ENCODE measurements around the gene NPAS3.

The NPAS3 gene

GRCh38 chr14:33767586-33768457 lies 829.1 kb downstream of the NPAS3 start:
- H3K4me3 ChIP-seq (ENCODE audit: low read depth, low read length), result no peak overlapping the region
- TF ChIP-seq, protein P1, sequence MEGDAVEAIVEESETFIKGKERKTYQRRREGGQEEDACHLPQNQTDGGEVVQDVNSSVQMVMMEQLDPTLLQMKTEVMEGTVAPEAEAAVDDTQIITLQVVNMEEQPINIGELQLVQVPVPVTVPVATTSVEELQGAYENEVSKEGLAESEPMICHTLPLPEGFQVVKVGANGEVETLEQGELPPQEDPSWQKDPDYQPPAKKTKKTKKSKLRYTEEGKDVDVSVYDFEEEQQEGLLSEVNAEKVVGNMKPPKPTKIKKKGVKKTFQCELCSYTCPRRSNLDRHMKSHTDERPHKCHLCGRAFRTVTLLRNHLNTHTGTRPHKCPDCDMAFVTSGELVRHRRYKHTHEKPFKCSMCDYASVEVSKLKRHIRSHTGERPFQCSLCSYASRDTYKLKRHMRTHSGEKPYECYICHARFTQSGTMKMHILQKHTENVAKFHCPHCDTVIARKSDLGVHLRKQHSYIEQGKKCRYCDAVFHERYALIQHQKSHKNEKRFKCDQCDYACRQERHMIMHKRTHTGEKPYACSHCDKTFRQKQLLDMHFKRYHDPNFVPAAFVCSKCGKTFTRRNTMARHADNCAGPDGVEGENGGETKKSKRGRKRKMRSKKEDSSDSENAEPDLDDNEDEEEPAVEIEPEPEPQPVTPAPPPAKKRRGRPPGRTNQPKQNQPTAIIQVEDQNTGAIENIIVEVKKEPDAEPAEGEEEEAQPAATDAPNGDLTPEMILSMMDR (IDR thresholded peaks at IDR 0.05; ENCODE audit: low read depth, low read length), result no peak

- TF ChIP-seq, protein P1 (IDR thresholded peaks at IDR 0.05; ENCODE audit: low read depth, low read length), result no peak
- H3K4me3 ChIP-seq (ENCODE audit: low read depth, low read length), result no peak overlapping the region
These were observed 829.8 kb downstream of the NPAS3 start for GRCh38 chr14:33768458-33768830.

DNA sequence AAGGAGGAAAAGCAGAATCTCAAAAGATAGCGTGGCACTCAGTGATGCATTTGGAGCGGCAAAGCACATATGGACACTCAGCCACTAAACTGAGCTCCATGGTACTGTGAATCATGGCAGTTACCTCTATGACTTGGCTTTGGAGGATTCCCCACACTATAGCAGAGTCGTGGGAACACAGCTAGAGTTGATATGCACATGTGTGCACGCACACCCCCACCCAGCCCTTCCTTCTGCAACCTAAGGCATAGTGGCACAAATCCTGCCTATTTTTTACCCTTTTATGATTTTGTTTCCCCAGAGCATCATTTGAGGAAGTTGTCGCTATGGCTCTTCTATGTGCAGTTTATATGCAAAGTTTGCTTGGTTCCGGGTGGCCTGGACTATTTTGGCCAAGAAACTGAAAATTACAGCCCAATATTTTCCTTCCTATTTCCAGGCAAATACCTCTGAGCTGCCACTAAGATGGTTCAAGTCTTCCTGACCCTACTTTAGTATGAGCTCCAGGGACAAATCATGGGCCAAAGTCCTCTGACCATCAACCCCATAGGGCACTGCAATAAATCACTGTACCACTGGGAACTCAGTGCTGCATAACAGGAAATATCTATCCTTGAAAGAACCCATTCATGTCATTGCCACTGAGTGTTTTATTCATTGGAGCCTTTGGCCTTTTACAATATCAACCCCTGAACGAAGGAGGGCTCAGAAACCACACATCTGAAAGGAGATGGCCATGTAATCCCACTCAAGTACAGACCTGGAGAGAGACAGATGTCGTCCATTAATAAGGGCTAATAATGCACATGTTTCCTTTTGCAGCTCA lies 834.7 kb downstream of the NPAS3 start:
- no peak overlapping the region for H3K4me3 ChIP-seq (ENCODE audit: low read depth, low read length)
- TF ChIP-seq, protein P1 (IDR thresholded peaks at IDR 0.05; ENCODE audit: low read depth, low read length), result no peak

- TF ChIP-seq, protein P1 (IDR thresholded peaks at IDR 0.05; ENCODE audit: low read depth, low read length), result no peak
- H3K4me3 ChIP-seq (ENCODE audit: low read depth, low read length), result no peak overlapping the region
These were observed 835.5 kb downstream of the NPAS3 start for GRCh38 chr14:33774161-33774560.

- H3K4me3 ChIP-seq (ENCODE audit: low read depth, low read length), result no peak overlapping the region
- TF ChIP-seq, protein P1 (IDR thresholded peaks at IDR 0.05; ENCODE audit: low read depth, low read length), result no peak
These were observed 836.2 kb downstream of the NPAS3 start for GRCh38 chr14:33774723-33775470.

- no peak overlapping the region for H3K4me3 ChIP-seq (ENCODE audit: low read depth, low read length)
These were observed 838.2 kb downstream of the NPAS3 start for GRCh38 chr14:33776871-33777270.

More at GRCh38 chr14:33776871-33777270, 838.2 kb downstream of the NPAS3 start:
- TF ChIP-seq, protein P1 (IDR thresholded peaks at IDR 0.05; ENCODE audit: low read depth, low read length), result no peak

All from WI38 (cell line).